Astrocyte of the hippocampus (primary cell): ENCODE results near the gene NDE1.
A peak's percentile ranks its signal among the peaks of the same experiment; 100 is the strongest.
"Not testable (repeated sequence)": the region's sequence is repeated elsewhere in the genome, so short reads cannot be mapped to it uniquely, and the experiment has no call there.

ENCODE experiments used
- DNase-seq: peaks from one replicate; pipeline ENCODE4 v3.0.0; 2011; ENCODE audit warnings: low read depth, low spot score

The NDE1 gene

DNA sequence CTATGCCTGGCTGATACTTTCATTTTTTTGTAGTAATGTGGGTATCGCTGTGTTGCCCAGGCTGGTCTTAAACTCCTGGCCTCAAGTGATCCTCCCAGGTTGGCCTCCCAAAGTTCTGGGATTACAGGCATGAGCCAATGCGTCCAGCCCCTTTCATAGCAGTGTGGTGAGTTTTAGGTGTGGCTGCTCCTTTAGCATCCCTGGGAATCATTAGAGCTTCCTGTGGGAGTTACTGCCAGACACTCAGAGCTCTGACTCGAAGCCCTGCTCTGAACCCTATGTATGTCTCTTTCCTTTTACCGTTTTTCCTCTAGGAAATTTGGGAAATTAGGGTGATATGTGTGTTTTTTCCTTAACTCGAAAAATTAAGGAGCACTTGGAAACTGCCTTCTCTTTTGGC lies 44.5 kb downstream of the NDE1 start:
- DNase-seq = no peak

DNA sequence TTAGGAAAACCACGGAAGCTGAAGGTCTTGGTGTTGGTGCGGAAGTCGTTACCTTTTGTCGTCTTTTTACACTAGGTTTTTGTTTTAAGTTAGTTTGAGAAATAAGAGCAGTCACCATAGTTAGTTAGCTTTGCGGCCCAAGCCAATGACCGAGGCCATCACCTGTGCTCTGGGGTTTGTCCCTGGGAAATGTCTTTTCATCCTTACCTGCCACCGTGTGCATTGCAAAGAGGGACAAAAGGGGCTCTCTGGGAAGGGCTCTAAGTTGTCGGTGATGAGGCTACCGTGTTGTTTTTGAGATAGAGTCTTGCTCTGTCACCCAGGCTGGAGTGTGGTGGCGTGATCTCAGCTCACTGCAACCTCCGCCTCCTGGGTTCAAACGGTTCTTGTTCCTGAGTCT lies 49.8 kb downstream of the NDE1 start:
- no peak for DNase-seq

DNA sequence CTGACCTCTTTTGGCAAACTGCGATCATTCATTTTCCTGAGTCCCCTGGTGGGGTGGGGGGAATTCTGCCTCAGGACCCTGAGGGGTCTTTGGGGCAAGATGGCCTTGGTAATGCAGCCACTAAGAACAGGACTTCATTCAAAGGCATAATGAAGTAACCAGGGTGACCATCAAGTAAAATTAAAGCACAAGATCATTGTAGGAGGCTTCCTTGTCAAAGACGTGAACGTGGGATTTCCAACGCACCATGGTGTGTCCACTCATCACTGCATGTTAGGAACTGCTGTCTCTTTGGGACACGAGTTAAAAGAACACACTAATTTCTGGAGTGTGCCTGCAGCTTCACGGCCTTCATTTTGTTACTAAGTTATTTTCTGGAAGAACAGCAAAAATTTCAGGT lies 51.3 kb downstream of the NDE1 start:
- no peak for DNase-seq

DNA sequence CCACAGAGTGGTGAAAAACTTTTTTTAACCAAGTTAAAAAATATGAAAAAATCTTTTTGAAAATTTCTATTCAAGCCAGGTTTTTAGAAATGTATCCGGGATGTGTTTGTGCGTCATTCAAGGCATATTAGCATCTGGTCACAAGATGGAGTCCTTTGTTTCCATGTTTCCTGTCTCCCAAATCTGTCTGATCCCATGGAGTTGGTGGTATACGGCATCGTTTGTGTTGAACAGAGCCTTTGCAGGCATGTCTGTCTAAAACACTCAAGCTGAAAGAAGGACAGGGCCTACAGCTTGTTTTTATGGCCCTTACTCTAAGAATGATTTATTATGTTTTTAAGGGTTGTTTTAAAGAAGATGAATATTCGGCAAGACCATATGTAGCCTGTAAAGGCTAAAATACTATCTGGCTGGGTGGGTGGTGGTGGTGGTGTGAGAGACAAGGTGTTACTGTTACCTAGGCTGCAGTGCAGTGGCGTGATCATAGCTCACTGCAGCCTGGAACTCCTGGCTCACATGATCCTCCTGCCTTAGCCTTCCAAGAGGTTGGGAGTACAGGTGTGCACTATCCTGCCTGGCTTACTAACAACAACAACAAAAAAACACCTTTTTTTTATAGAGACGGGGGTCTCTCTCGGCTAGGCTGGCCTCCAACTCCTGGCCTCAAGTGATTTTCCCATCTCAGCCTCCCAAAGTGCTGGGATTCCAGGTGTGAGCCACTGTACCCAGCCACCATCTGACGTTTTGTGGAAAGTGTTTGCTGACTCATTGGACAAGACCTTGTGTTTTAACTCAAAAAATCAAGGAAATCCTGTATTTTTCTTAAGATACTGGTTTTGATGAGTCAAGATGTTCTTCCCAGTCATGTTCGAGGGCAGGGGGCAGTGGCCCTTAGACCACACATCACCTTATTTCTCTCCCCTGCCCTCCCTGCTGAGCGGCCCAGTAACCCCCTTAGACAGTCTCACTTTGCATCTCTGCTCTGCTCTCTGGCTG lies 52.2 kb downstream of the NDE1 start:
- peak; percentile 47 for DNase-seq

DNA sequence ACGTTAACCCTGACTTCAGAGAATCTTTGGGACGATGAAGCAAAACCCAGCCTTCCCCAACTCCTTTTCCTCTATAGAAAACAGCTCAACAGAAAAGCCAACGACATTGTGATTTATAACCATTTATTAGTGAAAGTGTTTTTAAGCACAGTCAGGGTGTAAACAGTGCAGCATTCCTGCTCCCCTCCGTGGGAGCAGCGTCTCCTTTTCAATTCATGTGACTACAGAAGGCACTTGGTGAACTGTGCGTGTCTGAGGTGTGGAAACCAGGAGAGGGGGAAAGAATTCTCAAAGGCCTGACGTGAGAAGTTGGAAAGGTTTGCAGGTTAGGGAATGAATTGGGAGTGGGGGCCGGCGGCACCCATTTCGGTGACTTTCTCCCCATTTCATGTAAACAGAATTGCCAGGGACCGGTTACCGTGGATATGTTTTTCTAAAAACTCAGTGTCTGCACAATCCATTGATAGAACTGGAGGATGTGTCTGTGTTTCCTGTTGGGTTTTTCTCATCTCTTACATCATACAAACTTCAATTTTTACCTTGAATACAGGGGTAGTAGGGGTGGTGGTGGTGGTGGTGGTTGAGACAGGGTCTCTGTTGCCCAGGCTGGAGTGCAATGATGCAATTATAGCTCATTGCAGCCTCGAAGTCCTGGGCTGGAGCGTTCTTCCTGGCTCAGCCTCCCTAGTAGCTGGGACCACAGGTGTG lies 53.1 kb downstream of the NDE1 start:
- no peak for DNase-seq

DNA sequence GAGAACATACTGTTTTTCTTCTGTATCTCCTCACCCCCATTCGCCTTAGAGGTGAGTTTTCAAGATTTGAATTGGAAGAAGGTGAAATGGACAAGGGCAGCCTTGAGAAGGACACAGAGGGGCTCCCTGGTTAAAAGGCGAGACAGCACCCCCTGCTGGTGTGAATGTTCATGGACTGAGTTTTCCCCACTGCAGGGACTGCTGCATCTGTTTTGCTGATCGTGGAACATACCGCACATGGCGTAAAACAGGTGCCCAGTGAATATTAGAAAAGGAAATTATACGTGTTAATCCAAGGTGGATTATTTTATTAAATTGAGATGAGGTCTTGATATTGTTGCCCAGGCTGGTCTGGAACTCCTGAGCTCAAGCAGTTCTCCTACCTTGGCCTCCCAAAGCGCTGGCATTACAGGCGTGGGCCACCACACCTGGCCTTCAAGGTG lies 54.5 kb downstream of the NDE1 start:
- peak; percentile 84 for DNase-seq

DNA sequence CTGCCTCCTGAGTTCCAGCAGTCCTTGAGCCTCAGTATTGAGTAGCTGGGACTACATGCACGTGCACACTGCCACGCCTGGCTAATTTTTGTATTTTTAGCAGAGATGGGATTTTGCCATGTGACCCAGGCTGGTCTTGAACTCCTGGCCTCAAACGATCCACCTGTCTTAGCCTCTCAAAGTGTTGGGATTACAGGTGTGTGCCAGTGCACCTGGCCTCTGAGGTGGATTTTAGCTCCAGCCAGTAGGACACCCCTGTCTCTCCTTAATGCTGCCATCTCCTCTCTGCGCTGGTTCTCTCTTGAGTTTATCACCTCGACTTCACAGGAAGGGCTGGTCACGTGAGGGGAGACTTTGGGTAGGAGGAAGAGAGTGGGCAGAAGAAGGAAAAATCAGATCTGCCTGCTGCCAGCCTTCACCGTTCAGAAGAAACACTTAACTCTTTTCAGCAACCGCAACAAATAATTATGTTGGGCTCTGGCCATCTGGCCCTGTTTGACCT lies 55.1 kb downstream of the NDE1 start:
- no peak for DNase-seq

DNA sequence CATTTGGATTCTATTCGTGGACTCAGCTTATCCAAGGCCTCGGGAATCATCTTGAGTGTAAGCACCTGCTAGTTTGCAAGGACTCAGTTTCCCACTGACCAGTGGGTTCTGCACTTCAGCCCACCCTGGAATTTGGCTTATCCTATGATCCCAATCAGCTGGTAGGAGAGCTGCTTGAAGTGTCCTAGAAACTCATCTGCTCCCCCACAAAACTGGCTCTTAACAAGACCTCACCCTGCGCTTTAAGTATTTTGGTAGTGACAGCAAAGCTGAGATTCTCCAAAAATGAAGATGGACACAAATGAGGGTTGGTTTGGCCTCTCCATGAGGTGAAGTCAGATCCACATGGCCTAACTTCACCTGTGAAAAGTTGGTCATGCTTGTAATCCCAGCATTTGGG lies 57.3 kb downstream of the NDE1 start:
- no peak for DNase-seq

DNA sequence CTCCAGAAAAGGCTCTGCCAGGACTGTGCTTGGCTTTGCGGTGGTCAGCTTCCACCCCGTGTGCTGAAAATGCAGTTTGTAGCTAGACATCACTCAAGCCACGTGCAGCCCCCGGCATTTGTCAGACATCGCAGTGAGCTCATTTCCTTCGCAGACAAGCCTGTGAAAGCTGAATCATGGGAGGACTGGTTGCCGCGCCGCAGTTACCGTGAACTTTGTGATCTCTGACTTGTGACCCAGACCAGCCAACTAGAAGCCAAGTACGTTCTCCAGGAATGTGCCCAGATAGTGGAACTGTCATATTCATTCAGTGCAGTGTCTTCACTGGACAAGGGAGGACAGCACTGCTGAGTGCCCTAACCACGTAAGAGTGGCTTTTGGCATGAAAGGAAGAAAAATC lies 58.1 kb downstream of the NDE1 start:
- DNase-seq = no peak

DNA sequence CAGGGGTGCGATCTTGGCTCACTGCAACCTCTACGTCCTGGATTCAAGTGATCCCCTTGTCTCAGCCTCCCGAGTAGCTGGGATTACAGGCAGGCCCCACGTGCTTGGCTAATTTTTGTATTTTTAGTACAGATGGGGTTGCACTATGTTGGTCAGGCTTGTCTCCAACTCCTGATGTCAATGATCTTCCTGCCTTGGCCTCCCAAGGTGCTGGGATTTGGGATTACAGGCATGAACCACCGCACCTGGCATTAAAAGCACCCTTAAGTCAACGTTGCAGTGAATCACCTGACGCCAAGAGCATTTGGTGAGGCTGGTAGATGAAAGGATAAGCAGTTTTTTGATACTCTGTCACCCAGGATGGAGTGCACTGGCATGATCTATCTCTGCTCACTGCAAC lies 59.0 kb downstream of the NDE1 start:
- DNase-seq = no peak

DNA sequence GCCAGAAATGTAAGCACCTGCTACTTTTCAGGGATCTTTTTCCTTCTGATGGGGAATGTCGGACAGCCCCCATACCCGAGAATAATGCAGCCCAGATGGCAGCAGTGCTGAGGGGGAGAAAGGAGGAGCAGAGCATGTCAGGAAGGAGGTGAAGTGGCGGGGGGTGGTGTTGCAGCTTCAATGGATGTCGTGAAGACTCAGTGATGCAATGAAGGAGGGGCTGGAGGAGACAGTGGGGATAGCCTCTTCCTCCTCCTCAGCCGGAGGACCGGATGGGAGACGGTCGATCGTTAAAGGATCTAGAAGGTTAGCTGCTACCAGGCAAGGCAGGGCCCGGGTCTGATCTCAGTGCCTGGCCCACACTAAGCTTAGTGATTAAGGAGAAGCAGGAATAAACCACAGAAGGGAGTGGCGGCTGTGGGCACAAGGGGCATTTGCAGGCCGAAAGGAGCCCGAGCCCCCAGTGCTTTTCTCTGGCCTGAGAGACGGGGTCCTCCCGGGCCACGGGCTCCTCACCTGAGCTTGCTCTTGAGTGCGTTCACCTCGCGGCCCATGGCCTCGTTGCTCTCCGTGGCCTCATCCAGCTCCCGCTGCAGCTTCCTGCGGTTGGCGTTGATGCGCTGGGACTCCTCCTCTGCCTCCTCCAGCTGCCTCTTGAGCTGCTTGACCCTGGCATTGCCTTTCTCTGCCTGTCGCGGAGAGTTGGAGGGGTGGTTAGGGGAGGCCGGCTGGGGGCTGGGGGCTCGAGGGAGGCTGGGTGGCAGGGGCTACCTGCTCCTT lies 64.5 kb downstream of the NDE1 start:
- no peak for DNase-seq

DNA sequence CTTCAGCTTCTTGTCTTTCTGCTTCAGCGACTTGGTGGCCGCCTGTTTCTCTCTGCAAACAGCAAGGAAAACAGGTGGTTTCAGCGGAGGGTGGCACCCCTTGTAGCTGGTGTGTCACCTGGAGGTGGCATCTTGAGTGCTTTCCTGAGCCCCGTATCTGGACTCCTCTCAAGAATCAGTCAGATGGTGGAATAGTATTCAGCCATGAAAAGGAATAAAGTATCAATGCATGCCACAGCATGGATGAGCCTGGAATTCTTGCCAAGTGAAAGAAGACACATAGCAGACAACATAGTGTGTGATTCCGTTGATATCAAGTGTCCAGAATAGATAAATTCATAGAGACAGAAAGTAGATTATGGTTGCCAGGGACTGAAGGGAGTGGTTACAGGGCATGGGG lies 65.2 kb downstream of the NDE1 start:
- DNase-seq = no peak

DNA sequence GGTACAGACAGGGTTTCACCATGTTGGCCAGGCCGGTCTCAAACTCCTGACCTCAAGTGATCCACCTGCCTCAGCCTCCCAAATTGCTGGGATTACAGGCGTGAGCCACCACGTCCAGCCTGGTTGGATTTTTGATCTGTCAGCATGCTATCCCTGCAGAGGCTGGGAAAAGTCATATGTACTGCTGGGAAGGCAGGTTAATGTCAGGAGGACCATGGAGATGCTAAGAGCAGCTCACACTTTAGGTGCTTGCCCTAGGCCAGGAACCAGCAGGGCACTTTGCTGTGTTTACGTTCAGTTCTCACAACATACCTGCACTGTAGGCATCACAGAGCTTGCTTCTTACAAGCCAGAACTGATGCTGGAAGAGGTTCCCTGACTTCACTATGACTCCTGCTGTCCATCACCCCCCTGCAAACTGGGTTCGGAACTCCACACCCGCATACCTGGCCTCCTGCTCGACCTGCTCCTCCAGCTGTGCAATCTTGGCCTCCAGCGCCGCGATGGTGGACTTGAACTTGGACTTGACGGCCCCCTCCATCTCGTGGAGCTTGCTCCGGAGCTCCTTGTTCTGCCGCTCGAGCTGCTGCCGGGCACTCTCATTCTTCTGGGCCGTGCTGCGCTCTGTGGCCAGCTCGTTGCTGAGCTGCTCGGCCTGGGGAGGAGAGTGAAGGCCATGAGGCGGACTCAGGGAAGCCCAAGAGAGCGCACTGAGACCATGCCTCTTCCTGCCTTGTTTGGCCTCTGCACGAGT lies 66.8 kb downstream of the NDE1 start:
- no peak for DNase-seq

DNA sequence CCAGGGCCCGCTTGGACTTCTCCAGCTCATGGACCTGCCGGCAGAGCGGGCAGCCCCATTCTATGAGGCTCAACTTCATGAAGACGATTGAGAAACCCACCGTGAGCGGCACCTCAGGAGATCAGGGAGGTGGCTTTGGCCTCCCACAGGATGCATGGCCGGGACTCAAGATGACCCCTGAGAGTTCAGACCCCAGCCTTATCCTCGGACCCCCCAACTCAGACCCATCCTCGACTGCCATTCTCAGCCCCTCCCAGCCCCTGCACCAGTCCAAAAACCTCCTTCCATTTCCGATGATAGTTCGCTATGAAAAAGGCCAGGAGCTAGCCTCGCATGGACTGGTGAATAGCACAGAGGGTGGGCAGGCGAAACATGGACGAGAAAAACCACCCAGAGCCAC lies 71.0 kb downstream of the NDE1 start:
- no peak for DNase-seq

DNA sequence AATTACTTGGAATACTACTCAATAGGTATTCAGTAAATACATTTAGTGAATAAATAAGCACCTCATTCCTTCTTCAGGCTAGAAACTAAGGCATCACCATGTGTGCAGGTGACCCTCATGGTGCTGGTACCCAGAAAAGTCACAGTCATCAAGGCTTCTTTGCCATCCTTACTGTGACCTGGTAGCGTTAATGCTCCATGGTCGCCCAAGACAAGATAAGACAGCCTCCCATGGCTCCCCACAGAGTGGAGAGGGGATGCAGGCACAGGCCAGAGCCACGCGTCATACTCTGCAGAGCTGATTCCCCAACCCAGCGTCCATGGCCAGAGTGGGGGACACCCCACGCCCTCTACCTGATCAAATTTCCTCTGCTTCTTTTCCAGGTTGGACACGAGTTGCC lies 73.8 kb downstream of the NDE1 start:
- DNase-seq = no peak

DNA sequence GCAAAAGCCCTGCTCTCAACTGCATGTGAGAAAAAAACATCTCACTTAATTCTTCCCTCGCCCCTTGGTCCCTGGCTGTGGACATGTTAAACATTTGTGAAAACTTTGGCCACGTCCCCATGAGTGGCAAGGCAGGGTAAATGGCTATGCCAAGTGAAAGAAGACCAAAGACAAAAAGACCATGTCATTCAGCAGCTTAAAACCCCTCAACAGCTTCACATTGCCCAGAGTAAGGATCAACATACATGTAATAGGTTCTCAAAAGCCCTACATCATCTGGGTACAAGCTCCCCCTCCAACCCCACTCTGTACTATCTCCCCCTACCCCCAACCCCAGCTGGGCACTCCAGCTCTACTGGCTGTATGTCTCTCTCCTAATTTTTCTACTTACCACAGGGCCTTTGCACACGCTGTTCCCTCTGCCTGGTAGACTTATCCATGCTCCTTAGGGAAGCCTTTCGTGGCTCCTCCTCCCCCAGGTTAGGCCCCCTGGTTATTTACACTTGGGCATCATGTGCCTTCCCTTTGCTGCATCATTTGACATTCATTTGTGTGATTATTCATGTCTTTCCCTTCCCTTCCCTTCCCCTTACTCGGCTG lies 75.7 kb downstream of the NDE1 start:
- no peak for DNase-seq

DNA sequence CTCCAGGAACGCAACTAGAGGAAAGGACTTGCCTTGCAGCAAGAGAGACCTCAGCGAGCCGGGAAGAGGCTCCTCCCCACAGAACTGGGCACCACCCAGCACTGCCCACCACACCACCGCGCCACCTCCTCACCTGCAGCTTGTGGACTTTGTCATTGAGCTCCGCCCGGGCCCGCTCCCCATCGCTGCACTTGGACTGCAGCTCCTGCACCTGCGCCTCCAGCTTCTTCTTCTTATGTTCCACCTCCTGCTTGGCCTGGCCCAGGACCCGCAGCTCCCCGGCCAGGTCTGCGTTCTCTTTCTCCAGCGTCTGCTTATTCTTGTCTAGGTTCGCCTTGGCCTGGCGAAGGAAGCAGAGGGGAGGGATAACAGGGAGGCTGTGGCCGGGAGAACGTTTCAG lies 76.7 kb downstream of the NDE1 start:
- DNase-seq = no peak

DNA sequence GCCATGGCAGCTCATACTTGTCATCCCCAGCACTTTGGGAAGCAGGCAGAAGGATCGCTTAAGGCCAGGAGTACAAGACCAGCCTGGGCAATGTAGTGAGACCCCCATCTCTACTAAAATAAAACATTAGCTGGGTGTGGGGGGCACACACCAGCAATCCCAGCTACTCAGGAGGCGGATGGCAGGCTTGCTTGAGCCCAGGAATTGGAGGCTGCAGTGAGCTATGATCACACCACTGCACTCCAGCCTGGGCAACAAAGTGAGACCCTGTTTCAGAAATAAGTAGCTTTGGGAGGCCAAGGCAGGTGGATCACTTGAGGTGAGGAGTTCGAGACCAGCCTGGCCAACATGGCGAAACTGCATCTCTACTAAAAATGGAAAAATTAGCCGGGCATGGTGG lies 77.7 kb downstream of the NDE1 start:
- not testable (repeated sequence) for DNase-seq

DNA sequence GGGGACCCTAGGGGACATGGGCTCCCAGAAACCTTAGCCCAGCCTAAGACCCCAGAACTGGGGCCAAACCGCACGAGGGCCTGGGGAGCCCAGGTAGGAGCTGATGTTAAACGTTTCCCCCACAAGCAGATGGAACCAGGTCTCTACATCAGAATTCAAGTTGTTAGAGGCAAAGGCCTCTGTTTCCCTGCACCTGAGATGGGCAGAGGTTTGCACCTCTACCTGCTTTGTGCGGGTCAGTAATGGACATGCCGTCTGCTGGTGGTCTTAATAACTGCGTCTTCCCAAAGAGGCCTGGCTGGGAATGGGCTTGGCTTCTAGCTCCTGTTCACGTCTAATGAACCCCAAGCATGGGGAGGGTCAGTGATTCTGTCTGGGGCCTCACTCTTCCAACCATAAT lies 79.1 kb downstream of the NDE1 start:
- no peak for DNase-seq

DNA sequence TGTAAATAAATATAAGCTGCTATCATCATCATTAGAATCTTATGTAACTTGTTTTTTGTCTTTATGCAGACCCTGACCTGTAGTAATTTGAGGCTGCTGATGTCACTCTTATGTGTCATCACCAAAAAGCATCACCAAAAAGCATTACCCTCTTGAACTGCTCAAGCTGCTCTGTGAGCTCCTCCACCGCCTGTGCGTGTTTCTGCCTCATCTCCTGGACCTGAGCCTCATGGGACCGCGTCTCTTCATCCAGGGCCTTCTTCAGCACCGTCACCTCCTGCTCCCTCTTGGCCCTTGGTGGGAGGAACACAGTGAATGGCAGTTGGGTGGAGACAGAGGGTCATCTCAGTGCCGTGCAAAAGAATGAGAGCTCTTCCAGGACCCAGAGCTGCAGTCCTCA lies 82.4 kb downstream of the NDE1 start:
- DNase-seq = no peak

DNA sequence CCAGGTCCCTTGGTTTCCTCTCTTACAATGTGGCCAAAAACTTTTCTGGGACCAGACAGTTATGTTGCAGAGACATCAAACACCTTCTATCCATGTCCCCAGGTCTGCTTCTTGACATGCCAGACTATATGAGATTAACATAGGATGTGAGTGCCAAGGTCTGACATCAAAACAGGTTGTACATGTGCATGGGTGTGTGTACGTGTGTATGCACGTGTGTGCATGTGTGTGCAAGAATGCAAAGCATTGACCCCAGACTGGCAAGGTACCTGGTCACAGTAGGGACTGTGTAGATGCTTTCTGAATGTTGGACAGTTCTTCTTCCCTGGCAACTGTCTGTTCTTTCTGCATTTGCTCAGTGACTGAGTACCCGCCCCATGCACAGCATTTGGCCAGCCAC lies 85.6 kb downstream of the NDE1 start:
- DNase-seq = no peak
